H1 (cell line): ENCODE data around the gene MYL6B. TPM values are rescaled to one million over a fixed set of nuclear protein-coding genes. Genes with fewer than 3 reads are reported as not detected.

Experiments used
- CTCF ChIA-PET: fragments of 300-600 bp; sonication (Branson Sonifier 250); formaldehyde crosslinking; loops from one replicate; lab custom pipeline; 2021; ENCODE audit not compliant: partially characterized antibody; lab: Charles Lee
- POLR2A ChIA-PET: fragments of 300-600 bp; sonication (Branson Sonifier 250); formaldehyde crosslinking; loops from one replicate; lab custom pipeline; 2021; ENCODE audit warnings: inconsistent platforms; ENCODE audit not compliant: partially characterized antibody; lab: Charles Lee
- DNase-seq, 2 experiments: peaks; one replicate each; pipeline versions ENCODE4 v3.0.0 to v3.0.0-alpha.2; 2010 to 2022; ENCODE audit warnings: low spot score in 2 of 2, low read depth in 1 of 2, mixed read lengths in 1 of 2
- FAIRE-seq: peaks from 2 replicates; lab custom pipeline; 2011; peaks lifted over from hg19 to GRCh38; lab: Jason Lieb, UNC
- H2AFZ ChIP-seq: 2 replicates; pipeline ENCODE4 v1.8.1; 2012; ENCODE audit warnings: low read length, inconsistent platforms
- H2AK5ac ChIP-seq: 2 replicates; pipeline ENCODE4 v1.6.1; 2013; ENCODE audit warnings: low read depth, low read length
- H2BK120ac ChIP-seq: replicated peaks from 2 replicates; pipeline ENCODE3; 2013; ENCODE audit warnings: low read depth, low read length, inconsistent platforms
- H2BK12ac ChIP-seq: 2 replicates; pipeline ENCODE4 v1.6.1; 2013; ENCODE audit warnings: low read depth, low read length
- H2BK15ac ChIP-seq: 2 replicates; pipeline ENCODE4 v1.6.1; 2013; ENCODE audit warnings: low read length
- H2BK20ac ChIP-seq: 2 replicates; pipeline ENCODE4 v1.6.1; 2013; ENCODE audit warnings: low read length
- H2BK5ac ChIP-seq: 2 replicates; pipeline ENCODE4 v1.6.1; 2013; ENCODE audit warnings: low read depth, low read length
- H3K14ac ChIP-seq: 2 replicates; pipeline ENCODE4 v1.6.1; 2013; ENCODE audit warnings: inconsistent platforms; ENCODE audit not compliant: insufficient read length
- H3K18ac ChIP-seq: 2 replicates; pipeline ENCODE4 v1.6.1; 2013; ENCODE audit warnings: low read length; ENCODE audit errors: extremely low read depth
- H3K23ac ChIP-seq: 2 replicates; pipeline ENCODE4 v1.6.1; 2013; ENCODE audit warnings: inconsistent platforms; ENCODE audit not compliant: insufficient read length
- H3K23me2 ChIP-seq: 2 replicates; pipeline ENCODE4 v1.6.1; 2013; ENCODE audit warnings: low read depth, low read length
- H3K27ac ChIP-seq: 2 replicates; pipeline ENCODE4 v1.6.1; 2011; ENCODE audit warnings: low read depth, low read length, inconsistent platforms
- H3K27me3 ChIP-seq, 4 experiments: replicated peaks in 1 of 4; 1 replicate in 1 of 4; 2 replicates in 3 of 4; pipeline versions ENCODE4 v1.6.1 to v1.8.1; 2011 to 2013; ENCODE audit warnings: low read length in 3 of 4, mild to moderate bottlenecking in 3 of 4, inconsistent platforms in 2 of 4, mixed read lengths in 2 of 4, moderate library complexity in 1 of 4; ENCODE audit not compliant: control insufficient read depth in 3 of 4, insufficient read depth in 3 of 4; ENCODE audit errors: extremely low read depth in 1 of 4
- H3K36me3 ChIP-seq, 4 experiments: 2 replicates each; pipeline versions ENCODE4 v1.6.1 to v1.8.1; 2011 to 2013; ENCODE audit warnings: mild to moderate bottlenecking in 4 of 4, low read length in 3 of 4, moderate library complexity in 2 of 4, control low read depth in 1 of 4, inconsistent platforms in 1 of 4; ENCODE audit not compliant: insufficient read depth in 4 of 4, control insufficient read depth in 2 of 4
- H3K4ac ChIP-seq: replicated peaks from 2 replicates; pipeline ENCODE3; 2013; ENCODE audit warnings: low read length, low read depth, mixed read lengths, inconsistent platforms; ENCODE audit not compliant: insufficient read length
- H3K4me1 ChIP-seq, 4 experiments: replicated peaks in 1 of 4; 1 replicate in 1 of 4; 2 replicates in 3 of 4; pipeline versions ENCODE4 v1.6.1 to v1.8.1; 2011 to 2013; ENCODE audit warnings: low read length in 3 of 4, inconsistent platforms in 2 of 4, mixed read lengths in 1 of 4; ENCODE audit not compliant: insufficient read depth in 4 of 4, control insufficient read depth in 3 of 4
- H3K4me2 ChIP-seq, 2 experiments: 2 replicates each; pipeline versions ENCODE4 v1.6.1 to v1.8.1; 2011 to 2013; ENCODE audit warnings: low read depth in 2 of 2, low read length in 2 of 2, control low read depth in 1 of 2, inconsistent platforms in 1 of 2, mild to moderate bottlenecking in 1 of 2; ENCODE audit not compliant: insufficient read depth in 1 of 2
- H3K4me3 ChIP-seq, 4 experiments: fragments of 200-600, 300-600 bp in 1 of 4; sonication (generic), shearing (Covaris generic), sonication (Bioruptor Twin) in 1 of 4; 2 replicates each; pipeline versions ENCODE4 v1.5.1 to v1.8.1; 2011 to 2016; ENCODE audit warnings: low read length in 4 of 4, low read depth in 3 of 4, control low read depth in 2 of 4, inconsistent platforms in 2 of 4, mild to moderate bottlenecking in 2 of 4, mixed read lengths in 1 of 4, moderate library complexity in 1 of 4; ENCODE audit not compliant: insufficient read depth in 2 of 4; ENCODE audit errors: extremely low read depth in 1 of 4
- H3K56ac ChIP-seq: replicated peaks from 2 replicates; pipeline ENCODE3; 2013; ENCODE audit warnings: low read depth, mild to moderate bottlenecking, mixed read lengths, low read length, inconsistent platforms; ENCODE audit not compliant: insufficient read length
- H3K79me1 ChIP-seq: 2 replicates; pipeline ENCODE4 v1.6.1; 2013; ENCODE audit warnings: low read depth, low read length, control low read depth
- H3K79me2 ChIP-seq, 2 experiments: 2 replicates each; pipeline versions ENCODE4 v1.6.1 to v1.8.1; 2012 to 2013; ENCODE audit warnings: low read length in 2 of 2, mild to moderate bottlenecking in 2 of 2, inconsistent platforms in 1 of 2; ENCODE audit not compliant: insufficient read depth in 2 of 2, control insufficient read depth in 1 of 2
- H3K9ac ChIP-seq, 4 experiments: replicated peaks in 1 of 4; 1 replicate in 1 of 4; 2 replicates in 3 of 4; pipeline versions ENCODE4 v1.6.1 to v1.8.1; 2011 to 2013; ENCODE audit warnings: low read depth in 3 of 4, low read length in 3 of 4, control low read depth in 2 of 4, mild to moderate bottlenecking in 2 of 4, moderate library complexity in 2 of 4, inconsistent platforms in 1 of 4; ENCODE audit errors: extremely low read depth in 1 of 4
- H3K9me3 ChIP-seq, 2 experiments: 2 replicates each; pipeline versions ENCODE4 v1.6.1 to v1.8.1; 2012 to 2013; ENCODE audit warnings: mild to moderate bottlenecking in 2 of 2, moderate library complexity in 2 of 2, control low read depth in 1 of 2, inconsistent platforms in 1 of 2, low read depth in 1 of 2, low read length in 1 of 2, mixed read lengths in 1 of 2; ENCODE audit not compliant: insufficient read depth in 2 of 2
- H4K20me1 ChIP-seq, 2 experiments: replicated peaks in 1 of 2; 2 replicates each; pipeline versions ENCODE3 to v1.8.1; 2011 to 2013; ENCODE audit warnings: inconsistent platforms in 2 of 2, low read length in 2 of 2, mild to moderate bottlenecking in 1 of 2; ENCODE audit not compliant: insufficient read depth in 2 of 2, control insufficient read depth in 1 of 2
- H4K5ac ChIP-seq: 2 replicates; pipeline ENCODE4 v1.6.1; 2013; ENCODE audit warnings: low read length, low read depth, mixed read lengths, inconsistent platforms; ENCODE audit not compliant: insufficient read length
- H4K8ac ChIP-seq: 2 replicates; pipeline ENCODE4 v1.8.0; 2013; ENCODE audit warnings: mild to moderate bottlenecking, moderate library complexity, low read length, inconsistent platforms; ENCODE audit not compliant: insufficient read depth; ENCODE audit errors: extremely low read depth
- H4K91ac ChIP-seq: replicated peaks from 2 replicates; pipeline ENCODE3; 2013; ENCODE audit warnings: low read length, mixed read lengths, inconsistent platforms; ENCODE audit not compliant: insufficient read length
- BRCA1 ChIP-seq: IDR thresholded peaks from 2 replicates; pipeline ENCODE4 v1.6.1; 2012; ENCODE audit warnings: low read depth, low read length, improper control_type of control experiment
- CTCF ChIP-seq, 3 experiments: IDR thresholded peaks; 1 replicate in 2 of 3; 2 replicates in 1 of 3; pipeline versions ENCODE4 v1.5.1 to v1.6.1; 2011; ENCODE audit warnings: low read length in 3 of 3, mild to moderate bottlenecking in 3 of 3, inconsistent platforms in 2 of 3, low read depth in 1 of 3, moderate library complexity in 1 of 3; ENCODE audit not compliant: insufficient read depth in 1 of 3; ENCODE audit errors: control extremely low read depth in 1 of 3
- EP300 ChIP-seq, 2 experiments: IDR thresholded peaks; 1 replicate in 1 of 2; 2 replicates in 1 of 2; pipeline ENCODE4 v1.6.1; 2011 to 2012; ENCODE audit warnings: low read depth in 2 of 2, low read length in 2 of 2, mild to moderate bottlenecking in 2 of 2, borderline replicate concordance in 1 of 2, inconsistent platforms in 1 of 2, moderate library complexity in 1 of 2
- GTF2F1 ChIP-seq: IDR thresholded peaks from 2 replicates; pipeline ENCODE4 v1.6.1; 2012; ENCODE audit warnings: low read depth, low read length, improper control_type of control experiment, borderline replicate concordance
- HDAC6 ChIP-seq: IDR thresholded peaks from one replicate; pipeline ENCODE4 v1.7.1; 2012; ENCODE audit warnings: low read depth, mild to moderate bottlenecking, inconsistent platforms, low read length, moderate library complexity
- MAFK ChIP-seq: IDR thresholded peaks from 2 replicates; pipeline ENCODE4 v1.6.1; 2012; ENCODE audit warnings: low read depth, mild to moderate bottlenecking, improper control_type of control experiment, low read length
- SRF ChIP-seq: IDR thresholded peaks from 2 replicates; pipeline ENCODE4 v1.6.1; 2011; ENCODE audit warnings: mild to moderate bottlenecking, low read depth, low read length, moderate library complexity
- ZNF274 ChIP-seq: IDR thresholded peaks from 2 replicates; pipeline ENCODE4 v1.7.0; 2012; ENCODE audit warnings: low read length, borderline replicate concordance; ENCODE audit errors: extremely low read depth
- WGBS, 2 experiments: shearing (Covaris generic) in 1 of 2; methylation state at CpG; one replicate each; pipeline versions ENCODE4 v1.1.6 to v1.1.7; 2013 to 2015; ENCODE audit warnings: low lambda C conversion rate in 2 of 2, mixed read lengths in 2 of 2, inconsistent platforms in 1 of 2, low coverage in 1 of 2, missing lambda C conversion rate in 1 of 2; ENCODE audit not compliant: insufficient replicate concordance in 2 of 2, insufficient coverage in 1 of 2, insufficient read length in 1 of 2; ENCODE audit errors: extremely low coverage in 1 of 2, missing lambda C conversion rate in 1 of 2; 5-methylcytosine and 5-hydroxymethylcytosine counted together
- polyA plus RNA-seq, 7 experiments: library from polyadenylated mRNA; depleted of rRNA in 3 of 7; stranded (reverse) in 5 of 7; unstranded in 2 of 7; fragments of >200 nt in 5 of 7; fragments of 200-250 nt in 2 of 7; gene quantifications; 1 replicate in 5 of 7; 2 replicates in 1 of 7; 4 replicates in 1 of 7; pipeline versions ENCODE4 v1.2.1 to v1.2.3, GENCODE V29; 2011 to 2013; ENCODE audit warnings: missing spikeins in 2 of 7, mixed read lengths in 2 of 7
- total RNA-seq: library from RNA; stranded (reverse); fragmentation: NEBNext Ultra II Directional; extraction: Animal tissue kit (Norgen Biotek cat#: 25700); gene quantifications from 2 replicates; pipeline ENCODE4 v1.2.1, GENCODE V29; 2021

The MYL6B gene
- total and polyA plus RNA-seq, 2 of the 8 experiments (the other 6 are each of a cell fraction or from before 2014, with no cell fraction given), result 163 to 202 TPM

- Histone ChIP-seq H3K23me2 (peaks cover 11% of the 10 kb centered on the region), H3K4me1 (peaks cover 2 to 8% (median 4%) of the 10 kb centered on the region in 4 experiments; a peak in 3 of 7 replicates), H4K20me1 (peaks cover 0 to 4% of the 10 kb centered on the region in 2 experiments), H3K56ac (peak overlapping the region; percentile 80), H3K23ac (no peak overlapping the region), H3K14ac (no peak overlapping the region), H3K18ac (peak overlapping the region; percentile 91; the same call in 1 of the 2 replicates), H3K27me3 (no peaks in the 10 kb centered on the region), H2BK15ac (no peak overlapping the region), H4K5ac (peak overlapping the region; percentile 96), H4K8ac (peak overlapping the region; percentile 96; the same call in 1 of the 2 replicates), H2BK5ac (peak overlapping the region; percentile 97), H2BK20ac (no peak overlapping the region), H4K91ac (peak overlapping the region; percentile 92), H3K27ac (peak overlapping the region; percentile 28; the same call in 1 of the 2 replicates), H3K9ac (peak overlapping the region; percentile 59 to 92 (median 69)), H3K4me2 (peak overlapping the region; percentile 65 to 96), H3K36me3 (peaks cover 7 to 16% (median 12%) of the 10 kb centered on the region in 4 experiments), H3K9me3 (no peaks in the 10 kb centered on the region), H2BK120ac (no peak overlapping the region), H3K4ac (peak overlapping the region; percentile 46), H2AK5ac (no peak overlapping the region), H2BK12ac (peak overlapping the region; percentile 29; the same call in 1 of the 2 replicates), H2AFZ (peak overlapping the region; percentile 79; the same call in 1 of the 2 replicates), H3K79me1 (peaks cover 3% of the 10 kb centered on the region; the same call in 1 of the 2 replicates), H3K79me2 (peaks cover 14 to 31% of the 10 kb centered on the region in 2 experiments), H3K4me3 (peak overlapping the region; percentile 76 to 95 (median 82))
- WGBS, 2 experiments, result 2% methylated on average over 41 of the region's 42 CpGs; no CpG with 5 or more reads in 1 of the 2 experiments
- FAIRE-seq (no peak), DNase-seq (peak; percentile 84 to 100)
- ChIA-PET CTCF (interaction anchor here (0.5 to 6.2 kb wide), 32 partner anchors 9 to 448 kb away, joined by 3 to 111 read pairs (median 6); partner anchors contain the start of genes ANKRD52, ESYT1, MYL6 and PA2G4), POLR2A (interaction anchor here (0.8 to 26.3 kb wide), 22 partner anchors 9 to 447 kb away, joined by 3 to 656 read pairs (median 8); partner anchors contain the start of genes ANKRD52, CNPY2, COQ10A and ERBB3)
- TF ChIP-seq HDAC6, result peak; percentile 49
- TF ChIP-seq CTCF (IDR thresholded peaks at IDR 0.05; ENCODE audit: control extremely low read depth in 1 of 3, insufficient read depth in 1 of 3, low read depth in 1 of 3, low read length in 3 of 3), result no peak
- TF ChIP-seq GTF2F1, result no peak
- TF ChIP-seq BRCA1, result no peak
- TF ChIP-seq ZNF274, result no peak
- no peak for TF ChIP-seq EP300 (IDR thresholded peaks at IDR 0.05; ENCODE audit: borderline replicate concordance in 1 of 2, low read depth in 2 of 2, low read length in 2 of 2)
- no peak; the same call in 1 of the 2 replicates for TF ChIP-seq MAFK
- no peak for TF ChIP-seq SRF
Observed at GRCh38 chr12:56189918-56190694, 37.7 kb downstream of the MYL6B start.
